ENCODE results near the gene PVALEF. TPM values are rescaled to one million over a fixed set of nuclear protein-coding genes. Genes with fewer than 3 reads are reported as not detected.

PVALEF gene
- total and polyA plus RNA-seq, 2 of the 13 experiments (the other 11 are each of a cell fraction or from before 2014, with no cell fraction given): 0.18 TPM

GRCh38 chr17:81222906-81223761, 57.8 kb downstream of the PVALEF start, which contains the start of gene CEP131 (continued):
- peak; percentile 95 for TF ChIP-seq ZNF605 (CRISPR knock-in tag; IDR thresholded peaks at IDR 0.05)
- TF ChIP-seq PBX3 (CRISPR knock-in tag; IDR thresholded peaks at IDR 0.05; ENCODE audit: borderline replicate concordance): peak; percentile 95; the same call in 1 of the 2 replicates
- TF ChIP-seq ZNF432 (CRISPR knock-in tag; IDR thresholded peaks at IDR 0.05; ENCODE audit: borderline replicate concordance): no peak
- TF ChIP-seq ZNF142 (CRISPR knock-in tag; IDR thresholded peaks at IDR 0.05): peak; percentile 62; the same call in 1 of the 2 replicates
- TF ChIP-seq ZNF552 (CRISPR knock-in tag; IDR thresholded peaks at IDR 0.05; ENCODE audit: borderline replicate concordance): peak; percentile 95
- TF ChIP-seq TFDP1 (CRISPR knock-in tag; IDR thresholded peaks at IDR 0.05; ENCODE audit: borderline replicate concordance): peak; percentile 98
- TF ChIP-seq ZNF549 (CRISPR knock-in tag; IDR thresholded peaks at IDR 0.05): no peak
- peak; percentile 86 for TF ChIP-seq SRSF1 (optimal IDR thresholded peaks at IDR 0.05; ENCODE audit: low read depth, low read length)
- peak; percentile 96 for TF ChIP-seq ZNF546 (CRISPR knock-in tag; conservative IDR thresholded peaks at IDR 0.05)
- no peak for TF ChIP-seq ZNF205 (CRISPR knock-in tag; IDR thresholded peaks at IDR 0.05)
- TF ChIP-seq POGK (CRISPR knock-in tag; conservative IDR thresholded peaks at IDR 0.05): peak; percentile 91
- TF ChIP-seq ZNF354B (CRISPR knock-in tag; IDR thresholded peaks at IDR 0.05): peak; percentile 98
- peak; percentile 92 for TF ChIP-seq NAIF1 (CRISPR knock-in tag; IDR thresholded peaks at IDR 0.05; ENCODE audit: borderline replicate concordance)
- no peak for TF ChIP-seq CBX5 (CRISPR knock-in tag; IDR thresholded peaks at IDR 0.05; ENCODE audit: borderline replicate concordance)
- TF ChIP-seq TAF15 (IDR thresholded peaks at IDR 0.05; ENCODE audit: low read depth, low read length, poor library complexity, severe bottlenecking): peak; percentile 75
- peak; percentile 85; the same call in 1 of the 2 replicates for TF ChIP-seq ZNF607 (CRISPR knock-in tag; IDR thresholded peaks at IDR 0.05; ENCODE audit: borderline replicate concordance)
- TF ChIP-seq NFKBIZ (CRISPR knock-in tag; IDR thresholded peaks at IDR 0.05): peak; percentile 57; the same call in 1 of the 2 replicates
- TF ChIP-seq SKI (IDR thresholded peaks at IDR 0.05; ENCODE audit: partially characterized antibody): no peak
- TF ChIP-seq ZNF672 (CRISPR knock-in tag; IDR thresholded peaks at IDR 0.05): no peak
